HUES64 (cell line): Measurements from ENCODE around the gene ANAPC5. TPM values are rescaled to one million over a fixed set of nuclear protein-coding genes. Genes with fewer than 3 reads are reported as not detected.
A peak's percentile ranks its signal among the peaks of the same experiment; 100 is the strongest.

Experiments used
- H3K27ac ChIP-seq: 2 replicates; pipeline ENCODE4 v1.7.0; 2013; ENCODE audit warnings: low read depth, low read length, inconsistent platforms
- H3K27me3 ChIP-seq: 2 replicates; pipeline ENCODE4 v1.6.1; 2013; ENCODE audit warnings: mild to moderate bottlenecking, low read length; ENCODE audit not compliant: insufficient read depth
- H3K36me3 ChIP-seq: 2 replicates; pipeline ENCODE4 v1.6.1; 2013; ENCODE audit warnings: mild to moderate bottlenecking, low read length; ENCODE audit not compliant: insufficient read depth
- H3K4me1 ChIP-seq: 2 replicates; pipeline ENCODE4 v1.6.1; 2013; ENCODE audit warnings: mild to moderate bottlenecking, low read length, moderate library complexity; ENCODE audit not compliant: insufficient read depth
- H3K4me3 ChIP-seq: 2 replicates; pipeline ENCODE4 v1.5.1; 2013; ENCODE audit warnings: mild to moderate bottlenecking, low read length, moderate library complexity
- H3K9ac ChIP-seq: 2 replicates; pipeline ENCODE4 v1.6.1; 2013; ENCODE audit warnings: mild to moderate bottlenecking, low read depth, low read length
- H3K9me3 ChIP-seq: 2 replicates; pipeline ENCODE4 v1.6.1; 2013; ENCODE audit warnings: low read depth, low read length; ENCODE audit not compliant: insufficient read depth
- WGBS: fragments of 150-250, 120-280 bp; methylation state at CpG from one replicate; pipeline ENCODE4 v1.1.7; 2013; ENCODE audit warnings: missing lambda C conversion rate; 5-methylcytosine and 5-hydroxymethylcytosine counted together
- polyA plus RNA-seq, 2 experiments: library from polyadenylated mRNA; stranded (reverse); fragments of 50-300 nt; gene quantifications; one replicate each; pipeline ENCODE4 v1.2.3, GENCODE V29; 2013

ANAPC5 gene, protein sequence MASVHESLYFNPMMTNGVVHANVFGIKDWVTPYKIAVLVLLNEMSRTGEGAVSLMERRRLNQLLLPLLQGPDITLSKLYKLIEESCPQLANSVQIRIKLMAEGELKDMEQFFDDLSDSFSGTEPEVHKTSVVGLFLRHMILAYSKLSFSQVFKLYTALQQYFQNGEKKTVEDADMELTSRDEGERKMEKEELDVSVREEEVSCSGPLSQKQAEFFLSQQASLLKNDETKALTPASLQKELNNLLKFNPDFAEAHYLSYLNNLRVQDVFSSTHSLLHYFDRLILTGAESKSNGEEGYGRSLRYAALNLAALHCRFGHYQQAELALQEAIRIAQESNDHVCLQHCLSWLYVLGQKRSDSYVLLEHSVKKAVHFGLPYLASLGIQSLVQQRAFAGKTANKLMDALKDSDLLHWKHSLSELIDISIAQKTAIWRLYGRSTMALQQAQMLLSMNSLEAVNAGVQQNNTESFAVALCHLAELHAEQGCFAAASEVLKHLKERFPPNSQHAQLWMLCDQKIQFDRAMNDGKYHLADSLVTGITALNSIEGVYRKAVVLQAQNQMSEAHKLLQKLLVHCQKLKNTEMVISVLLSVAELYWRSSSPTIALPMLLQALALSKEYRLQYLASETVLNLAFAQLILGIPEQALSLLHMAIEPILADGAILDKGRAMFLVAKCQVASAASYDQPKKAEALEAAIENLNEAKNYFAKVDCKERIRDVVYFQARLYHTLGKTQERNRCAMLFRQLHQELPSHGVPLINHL
- 76.1 TPM for polyA plus RNA-seq (2013, experiment 1 of 2)
- polyA plus RNA-seq (2013, experiment 2 of 2): 74.6 TPM

DNA sequence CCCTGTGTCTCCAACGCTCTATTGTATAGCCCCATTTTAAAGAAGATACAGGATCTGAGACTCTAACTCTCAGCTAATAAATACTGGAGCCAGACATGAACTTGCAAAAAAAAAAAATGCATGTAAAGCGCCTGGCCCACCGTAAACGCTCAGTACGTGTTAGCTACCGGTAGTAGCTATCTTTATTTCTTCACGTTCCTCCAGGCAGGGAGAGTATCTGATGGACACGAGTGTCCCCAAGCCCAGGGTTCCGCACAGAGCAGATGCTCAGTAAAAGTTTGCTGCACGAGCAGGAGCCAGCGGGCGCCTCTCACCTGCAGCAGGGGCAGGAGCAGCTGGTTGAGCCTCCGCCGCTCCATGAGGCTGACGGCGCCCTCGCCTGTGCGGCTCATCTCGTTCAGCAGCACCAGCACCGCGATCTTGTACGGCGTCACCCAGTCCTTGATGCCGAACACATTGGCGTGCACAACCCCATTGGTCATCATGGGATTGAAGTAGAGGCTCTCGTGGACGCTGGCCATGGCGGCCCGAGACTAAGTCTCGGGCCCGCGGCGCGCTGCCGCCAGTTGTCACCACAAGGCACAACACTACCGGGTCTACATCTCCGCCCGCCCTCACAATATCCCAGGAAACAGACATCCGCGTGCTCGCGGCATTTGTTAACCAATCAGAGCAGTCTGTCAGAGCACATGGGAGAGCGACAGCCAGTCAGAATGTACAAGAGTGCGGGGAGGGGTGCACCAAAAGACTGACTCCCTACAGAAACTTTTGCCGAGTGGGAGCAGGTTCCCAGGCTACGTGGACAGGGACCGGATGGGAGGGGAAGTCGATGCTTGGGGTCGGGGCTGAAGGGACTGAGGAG, at the start of gene ANAPC5:
ANAPC5 (minus strand) TSS at position 592 of the 862 bp plus-strand sequence; CDS start at position 521, 71 bp downstream.
- Histone ChIP-seq H3K4me3 (peak within 1 kb of the TSS; percentile 88), H3K9me3 (no peaks in the 10 kb centered on the region), H3K36me3 (peaks cover 13% of the 10 kb centered on the region), H3K4me1 (0 out of 2 replicates have a peak, but pooled peaks cover 8% of the 10 kb centered on the region), H3K27ac (peak within 1 kb of the TSS; percentile 64; the same call in 1 of the 2 replicates), H3K9ac (peak within 1 kb of the TSS; percentile 82), H3K27me3 (peaks cover 2% of the 10 kb centered on the region; the same call in 1 of the 2 replicates)
- under 1% methylated on average over 49 of the region's 49 CpGs for WGBS

DNA sequence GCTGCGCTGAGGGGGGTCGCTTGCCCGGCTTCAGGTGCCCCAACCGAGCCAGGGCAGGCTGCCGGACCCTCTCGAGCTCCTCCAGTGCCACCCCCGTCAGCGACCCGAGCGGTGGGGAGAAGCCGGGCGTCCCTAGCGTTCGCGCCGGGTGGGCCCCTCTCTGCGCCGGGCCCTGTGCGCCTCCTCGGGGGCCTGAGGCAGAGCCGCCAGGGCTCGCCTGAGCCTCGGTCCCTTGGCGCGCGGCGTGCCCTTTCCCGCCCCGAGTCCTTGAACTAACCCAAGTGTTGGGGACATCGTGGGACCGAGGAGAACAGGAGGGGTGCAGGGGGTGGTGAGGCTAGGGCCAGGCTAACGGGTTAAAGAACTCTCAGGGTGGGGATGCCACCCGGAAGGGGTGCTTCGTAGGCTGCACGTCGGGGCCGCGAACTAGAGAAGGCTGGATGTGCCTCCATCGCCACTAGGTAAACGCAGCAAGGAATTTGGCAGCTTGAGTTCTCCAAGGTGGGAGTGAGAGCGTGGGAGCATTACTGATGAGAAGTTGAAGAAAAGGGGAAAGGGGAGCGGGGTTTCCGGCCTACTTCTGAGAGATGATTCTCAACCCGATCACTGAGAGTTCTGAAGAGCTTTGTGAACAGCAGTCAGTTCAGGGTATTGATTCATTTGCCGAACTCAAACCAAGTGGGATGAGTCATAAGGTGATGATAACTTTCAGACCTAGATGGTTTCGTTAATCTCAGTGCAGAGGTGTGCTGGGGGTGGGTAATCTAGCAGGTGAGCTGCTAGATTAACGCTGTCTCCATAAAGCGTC, 48.3 kb upstream of the ANAPC5 start:
- peak overlapping the region; percentile 82 for H3K9ac ChIP-seq
- under 1% methylated on average over 48 of the region's 48 CpGs for WGBS
- H3K4me3 ChIP-seq: peak overlapping the region; percentile 81
- H3K9me3 ChIP-seq: no peaks in the 10 kb centered on the region
- H3K27ac ChIP-seq: peak overlapping the region; percentile 84
- peaks cover 23% of the 10 kb centered on the region for H3K36me3 ChIP-seq
- no peaks in the 10 kb centered on the region for H3K27me3 ChIP-seq
- peaks cover 11% of the 10 kb centered on the region for H3K4me1 ChIP-seq

DNA sequence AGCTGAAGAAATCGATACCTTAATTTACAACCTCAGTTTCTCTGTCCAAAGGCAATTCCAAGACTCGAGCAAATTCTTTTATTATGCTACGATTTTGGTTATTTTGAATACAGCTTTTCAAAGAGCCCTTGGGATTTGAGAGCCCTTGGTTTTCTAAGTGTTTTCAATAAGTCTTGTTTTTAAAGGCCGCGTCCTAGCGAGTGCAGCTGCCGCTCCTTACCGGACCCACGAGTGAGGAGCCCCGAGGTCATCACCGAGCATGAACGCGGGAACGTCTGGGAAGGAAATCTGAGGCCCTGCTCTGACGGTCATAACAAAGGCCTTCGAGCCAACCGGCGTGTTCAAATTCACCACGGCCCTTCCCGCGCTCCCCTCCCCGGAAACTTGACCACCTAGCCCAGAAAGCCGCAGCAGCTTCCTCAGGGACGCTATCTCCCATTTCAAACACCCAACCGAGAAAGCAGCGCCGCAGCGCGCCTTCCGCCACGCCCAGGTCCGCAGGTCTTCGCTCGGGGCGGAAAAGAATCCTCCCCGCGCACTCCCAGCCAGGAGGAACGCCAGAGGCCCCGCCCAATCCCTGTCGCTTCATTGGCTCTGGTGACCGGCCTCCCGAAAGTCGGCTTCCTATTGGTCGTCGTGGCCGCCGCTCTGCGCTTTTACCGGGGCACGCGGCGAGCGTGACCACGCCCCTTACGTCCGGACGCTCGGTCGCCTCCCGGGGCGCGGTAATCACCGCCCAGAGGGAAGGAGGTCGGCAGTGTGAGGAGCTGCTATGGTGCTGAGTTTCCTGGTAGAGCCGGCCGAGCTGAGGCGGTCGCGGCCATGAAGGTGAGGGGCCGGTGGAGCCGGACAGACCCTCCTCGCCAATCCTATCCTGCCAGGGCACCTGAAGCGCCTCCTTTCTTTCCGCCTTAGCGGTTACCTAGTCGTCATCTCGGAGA, 47.5 kb upstream of the ANAPC5 start, which contains the start of gene RNF34:
RNF34 (plus strand) TSS at position 728 of the 941 bp plus-strand sequence; CDS start at position 823, 95 bp downstream.
- no peaks in the 10 kb centered on the region for H3K27me3 ChIP-seq
- H3K4me1 ChIP-seq: peaks cover 11% of the 10 kb centered on the region
- no peaks in the 10 kb centered on the region for H3K9me3 ChIP-seq
- peak within 1 kb of the TSS; percentile 88 for H3K27ac ChIP-seq
- under 1% methylated on average over 77 of the region's 77 CpGs for WGBS
- peak within 1 kb of the TSS; percentile 81 for H3K4me3 ChIP-seq
- peak within 1 kb of the TSS; percentile 88 for H3K9ac ChIP-seq
- peaks cover 17% of the 10 kb centered on the region for H3K36me3 ChIP-seq

DNA sequence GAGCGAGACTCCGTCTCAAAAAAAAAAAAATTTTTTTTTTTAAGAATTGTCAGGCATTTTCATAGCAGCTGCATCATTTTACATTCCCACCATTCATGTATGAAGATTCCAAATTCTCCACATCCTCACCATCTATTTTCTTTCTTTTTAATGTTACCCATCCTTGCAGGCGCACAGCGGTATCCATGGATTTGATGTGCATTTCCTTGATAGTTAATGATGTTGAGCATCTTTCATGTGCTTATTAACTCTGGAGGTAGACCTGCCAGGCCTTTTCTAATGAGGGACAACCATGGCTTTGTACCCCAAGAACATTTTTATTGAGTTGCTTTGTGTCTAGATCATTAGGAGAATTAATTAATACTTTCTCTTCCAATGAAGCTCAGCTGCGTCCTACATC, 46.1 kb upstream of the ANAPC5 start:
- Histone ChIP-seq H3K27ac (no peak overlapping the region), H3K4me1 (peaks cover 11% of the 10 kb centered on the region), H3K27me3 (no peaks in the 10 kb centered on the region), H3K4me3 (peak overlapping the region; percentile 81), H3K9ac (no peak overlapping the region), H3K36me3 (peaks cover 5% of the 10 kb centered on the region), H3K9me3 (no peaks in the 10 kb centered on the region)
- 95% methylated on average over 5 of the region's 5 CpGs for WGBS

DNA sequence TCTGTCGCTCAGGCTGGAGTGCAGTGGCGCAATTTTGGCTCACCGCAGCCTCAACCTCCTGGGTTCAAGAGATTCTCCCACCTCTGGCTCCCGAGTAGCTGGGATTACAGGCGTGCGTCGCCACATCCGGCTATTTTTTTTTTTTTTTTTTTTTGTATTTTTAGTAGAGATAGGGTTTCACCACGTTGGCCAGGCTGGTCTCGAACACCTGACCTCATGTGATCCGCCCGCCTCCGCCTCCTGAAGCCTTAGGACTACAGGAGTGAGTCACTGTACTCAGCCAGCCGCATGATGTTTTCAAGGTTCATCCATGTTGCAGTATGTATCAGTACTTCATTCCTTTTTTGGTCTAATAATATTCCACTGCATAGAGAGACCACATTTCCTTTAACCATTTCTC, 45.3 kb upstream of the ANAPC5 start:
- 98% methylated on average over 10 of the region's 14 CpGs for WGBS
- H3K9ac ChIP-seq: no peak overlapping the region
- no peak overlapping the region for H3K27ac ChIP-seq
- no peak overlapping the region for H3K4me3 ChIP-seq
- peaks cover 11% of the 10 kb centered on the region for H3K4me1 ChIP-seq
- H3K27me3 ChIP-seq: no peaks in the 10 kb centered on the region
- no peaks in the 10 kb centered on the region for H3K9me3 ChIP-seq
- H3K36me3 ChIP-seq: peaks cover under 1% of the 10 kb centered on the region; the same call in 1 of the 2 replicates

DNA sequence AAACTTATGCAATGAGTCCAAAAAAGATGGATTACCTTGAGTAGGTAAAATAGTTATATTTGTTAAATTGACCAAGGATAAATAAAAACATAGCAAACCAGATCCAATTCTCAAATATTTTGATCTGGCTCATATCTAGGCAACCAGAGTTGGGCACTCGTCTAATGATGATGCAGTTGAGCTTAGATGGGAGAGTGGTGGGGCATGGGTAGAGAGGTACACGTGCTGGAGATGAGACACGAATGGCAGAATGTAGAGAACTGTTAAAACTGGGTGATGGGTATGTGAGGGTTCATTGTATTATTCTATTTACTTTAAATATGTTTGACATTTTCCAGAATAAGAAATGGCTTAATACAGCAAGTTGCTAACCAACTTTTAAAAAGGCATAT, 40.1 kb upstream of the ANAPC5 start:
- H3K4me3 ChIP-seq: no peak overlapping the region
- no peak overlapping the region for H3K9ac ChIP-seq
- no peaks in the 10 kb centered on the region for H3K27me3 ChIP-seq
- no peaks in the 10 kb centered on the region for H3K9me3 ChIP-seq
- WGBS: 92% methylated on average over 3 of the region's 3 CpGs
- H3K4me1 ChIP-seq: no peaks in the 10 kb centered on the region
- H3K36me3 ChIP-seq: no peaks in the 10 kb centered on the region
- H3K27ac ChIP-seq: no peak overlapping the region

DNA sequence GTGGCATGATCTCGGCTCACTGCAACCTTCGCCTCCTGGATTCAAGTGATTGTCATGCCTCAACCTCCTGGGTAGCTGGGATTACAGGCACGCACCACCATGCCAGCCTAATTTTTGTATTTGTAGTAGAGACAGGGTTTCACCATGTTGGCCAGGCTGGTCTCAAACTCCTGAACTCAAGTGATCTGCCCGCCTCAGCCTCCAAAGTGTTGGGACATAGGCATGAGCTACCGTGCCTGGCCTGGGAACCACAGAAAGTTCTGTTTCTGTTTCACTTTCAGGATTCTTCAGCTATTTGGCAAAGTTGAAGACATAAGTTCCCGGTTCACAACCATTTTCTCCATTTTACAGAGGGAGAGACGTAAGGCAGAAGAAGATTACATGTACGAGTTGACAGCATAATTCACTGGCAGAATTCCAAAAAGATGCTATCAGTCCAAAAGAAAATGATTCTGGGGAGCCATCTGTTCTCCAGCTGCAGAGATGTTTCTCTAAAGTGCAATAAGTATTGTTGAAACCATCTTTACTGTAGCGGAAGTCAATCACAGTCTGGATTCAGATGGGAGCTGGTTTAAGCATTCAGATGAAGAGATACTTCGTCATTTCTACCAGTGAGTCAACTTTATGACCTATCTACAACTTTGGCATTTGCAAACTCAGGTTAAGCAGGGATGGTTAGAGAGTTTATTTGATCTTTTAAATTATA, 39.6 kb upstream of the ANAPC5 start:
- Histone ChIP-seq H3K9ac (no peak overlapping the region), H3K4me1 (no peaks in the 10 kb centered on the region), H3K9me3 (no peaks in the 10 kb centered on the region), H3K27me3 (no peaks in the 10 kb centered on the region), H3K27ac (no peak overlapping the region), H3K36me3 (no peaks in the 10 kb centered on the region), H3K4me3 (no peak overlapping the region)
- WGBS: 93% methylated on average over 10 of the region's 10 CpGs

DNA sequence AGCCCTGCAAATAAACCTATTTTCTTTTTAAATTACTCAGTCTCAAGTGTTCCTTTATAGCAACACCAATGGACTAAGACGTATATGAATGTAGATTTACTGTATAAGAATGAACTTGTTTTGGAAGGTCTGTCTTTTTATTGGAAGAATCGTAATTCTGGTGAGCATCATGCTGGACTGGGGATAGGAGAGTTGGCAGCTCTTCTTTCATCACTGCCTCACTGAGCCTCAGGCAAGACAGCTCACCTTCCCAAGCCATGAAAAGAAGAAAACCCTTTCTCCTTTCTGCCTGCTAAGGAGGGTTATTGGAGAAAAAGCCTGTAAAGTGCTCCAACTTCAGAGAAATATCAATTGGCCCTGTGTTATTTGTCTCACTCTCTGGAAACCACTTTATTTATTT, 38.6 kb upstream of the ANAPC5 start:
- H3K4me1 ChIP-seq: no peaks in the 10 kb centered on the region
- 92% methylated on average over 2 of the region's 2 CpGs for WGBS
- no peak overlapping the region for H3K27ac ChIP-seq
- no peak overlapping the region for H3K9ac ChIP-seq
- H3K4me3 ChIP-seq: no peak overlapping the region
- no peaks in the 10 kb centered on the region for H3K9me3 ChIP-seq
- no peaks in the 10 kb centered on the region for H3K36me3 ChIP-seq
- H3K27me3 ChIP-seq: no peaks in the 10 kb centered on the region

DNA sequence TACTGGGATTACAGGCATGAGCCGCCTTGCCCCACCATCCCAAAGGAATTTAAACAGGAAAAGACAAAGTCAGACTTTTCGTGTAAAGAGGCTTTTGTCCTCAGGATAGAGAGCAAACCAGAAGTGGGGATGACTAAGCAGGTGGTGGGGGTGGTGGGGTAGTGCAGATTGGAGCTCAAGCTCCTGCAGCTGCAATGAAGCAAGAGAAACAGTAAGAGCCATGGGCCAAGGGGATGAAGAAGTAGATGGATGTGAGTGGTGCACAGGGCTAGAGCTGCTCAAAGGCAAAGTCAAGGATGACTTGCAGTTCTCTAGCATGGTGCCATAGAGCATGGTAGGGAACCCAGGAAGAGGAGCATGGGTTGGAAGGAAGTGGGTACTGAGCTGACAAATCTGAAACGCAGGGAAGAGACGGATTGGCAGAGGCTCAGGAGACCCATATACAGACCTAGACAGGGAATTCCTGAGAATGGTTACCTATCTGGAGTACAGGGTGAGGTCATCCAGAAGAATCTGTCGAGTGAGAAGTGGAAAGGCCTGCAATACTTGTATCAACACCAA, 36.3 kb upstream of the ANAPC5 start:
- Histone ChIP-seq H3K9me3 (no peaks in the 10 kb centered on the region), H3K27ac (no peak overlapping the region), H3K9ac (no peak overlapping the region), H3K36me3 (no peaks in the 10 kb centered on the region), H3K27me3 (no peaks in the 10 kb centered on the region), H3K4me3 (no peak overlapping the region), H3K4me1 (no peaks in the 10 kb centered on the region)
- 82% methylated on average over 5 of the region's 5 CpGs for WGBS
